Fibroblast of upper back skin (primary cell): ENCODE measurements around the gene PHF23.

ENCODE experiments used
- DNase-seq: peaks from one replicate; pipeline ENCODE4 v3.0.0-alpha.2; 2013

Gene PHF23

GRCh38 chr17:7219812-7220592 lies 19.3 kb downstream of the PHF23 start, which contains the start of the genes ACADVL and DLG4:
ACADVL (plus strand) TSS chr17:7219938; CDS start chr17:7219985, 47 bp downstream.
DLG4 (minus strand) TSS chr17:7219836.
- DNase-seq, result peak; percentile 87

- no peak for DNase-seq
Measured at GRCh38 chr17:7219229-7219811, 19.9 kb downstream of the PHF23 start.

DNA sequence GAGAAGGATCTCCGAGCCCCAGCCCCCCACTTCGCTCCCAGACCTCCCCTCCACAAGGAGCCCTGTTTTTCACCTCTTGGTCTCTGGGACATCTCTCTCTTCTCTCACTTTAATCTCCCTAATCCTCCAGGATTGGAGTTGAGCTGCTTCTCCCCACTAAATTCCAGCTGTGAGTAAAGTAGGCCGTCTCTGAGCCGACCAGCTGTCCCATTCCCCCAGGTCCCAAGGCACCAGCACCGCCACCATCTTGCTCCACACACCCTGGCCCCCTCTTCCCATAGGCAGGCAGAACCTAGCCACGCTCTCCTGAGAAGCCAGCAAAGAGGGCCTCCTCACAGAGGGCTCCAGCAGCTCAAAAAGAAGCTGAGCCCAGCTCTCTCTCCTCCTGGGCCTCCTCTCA lies 20.5 kb downstream of the PHF23 start:
- DNase-seq, result no peak

- no peak for DNase-seq
Measured at GRCh38 chr17:7218166-7218565, 21.1 kb downstream of the PHF23 start.

DNA sequence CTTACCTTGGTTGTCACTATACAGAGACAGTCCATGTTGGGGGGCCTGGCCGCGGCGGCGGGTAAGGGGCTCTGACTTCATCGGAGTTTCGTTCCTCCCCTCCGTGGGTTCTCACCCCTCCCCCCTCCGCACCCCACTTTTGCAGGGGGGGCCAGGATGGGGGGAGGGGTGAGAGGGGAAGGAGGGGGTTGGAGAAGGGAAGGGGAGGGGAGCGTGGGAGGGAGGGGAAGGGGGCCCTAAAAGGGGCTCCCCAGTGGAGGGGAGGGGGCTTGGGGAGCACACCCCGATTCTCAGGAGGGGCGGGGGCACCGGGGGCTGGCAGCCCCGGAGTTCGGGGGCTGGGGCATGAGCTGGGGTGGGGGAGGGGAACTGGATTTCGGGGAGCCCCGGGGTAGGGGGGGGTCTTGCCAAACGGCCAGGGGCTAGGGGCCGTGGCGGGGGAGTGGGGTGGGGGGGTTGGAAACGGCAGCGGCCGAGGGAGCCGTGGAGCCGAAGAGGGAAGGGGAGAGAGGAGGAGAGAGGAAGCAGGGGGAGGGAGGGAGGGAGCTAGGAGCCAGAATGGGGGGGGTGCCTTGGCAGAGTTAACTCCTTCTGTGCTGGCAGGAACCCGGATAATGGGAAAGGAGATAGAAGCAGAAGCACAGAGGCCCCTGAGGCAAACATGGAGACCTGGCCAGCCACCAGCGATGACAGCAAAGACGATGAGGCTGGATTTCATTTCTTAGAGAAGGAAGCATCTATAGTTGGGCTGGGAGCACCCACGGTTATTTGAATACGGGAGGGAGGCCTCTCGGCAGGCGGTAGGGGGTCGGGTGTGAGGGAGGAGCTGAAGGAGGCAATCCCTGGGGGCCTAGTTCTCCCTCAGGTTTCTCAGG lies 21.9 kb downstream of the PHF23 start:
- DNase-seq, result peak; percentile 83

DNA sequence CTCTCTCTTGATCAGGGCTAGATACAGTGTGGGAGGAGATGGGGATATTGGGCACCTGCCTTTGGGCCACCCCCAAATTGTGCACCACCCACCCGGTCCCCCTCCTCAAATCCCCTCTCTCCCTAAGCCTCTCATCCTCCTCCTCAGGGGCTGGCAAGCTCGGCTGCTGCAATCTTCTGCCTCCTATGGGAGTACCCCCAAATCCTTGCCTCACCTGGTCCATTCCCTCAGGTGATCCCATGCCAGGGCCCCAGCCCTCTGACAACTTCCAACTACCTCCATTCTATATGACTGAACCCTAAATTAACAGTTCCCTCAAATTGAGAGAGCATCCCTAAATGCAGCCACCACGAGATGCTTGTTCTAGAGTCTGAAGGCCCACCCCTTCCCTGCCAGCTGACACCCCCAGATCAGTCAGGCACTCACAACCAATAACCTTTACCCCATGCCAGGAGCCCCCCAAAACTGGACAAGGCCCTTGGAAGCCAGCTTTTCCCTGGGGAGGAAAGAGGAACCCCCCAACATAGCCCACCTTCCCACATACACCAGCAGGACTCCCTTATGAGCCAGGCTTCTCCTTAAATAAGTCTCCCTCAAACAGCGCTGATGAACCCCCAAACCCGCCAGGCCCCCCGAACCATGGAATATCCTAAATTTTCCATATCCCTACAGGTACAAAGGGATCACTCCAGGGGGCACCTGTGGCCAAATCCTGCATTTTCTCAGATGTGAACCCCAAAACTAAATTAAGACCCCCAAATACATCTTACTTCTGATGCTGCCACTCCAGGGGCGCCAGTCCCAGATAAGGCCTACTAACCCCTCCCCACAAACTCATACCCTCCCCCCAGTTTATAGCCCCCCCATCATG lies 22.8 kb downstream of the PHF23 start:
- DNase-seq, result no peak

DNA sequence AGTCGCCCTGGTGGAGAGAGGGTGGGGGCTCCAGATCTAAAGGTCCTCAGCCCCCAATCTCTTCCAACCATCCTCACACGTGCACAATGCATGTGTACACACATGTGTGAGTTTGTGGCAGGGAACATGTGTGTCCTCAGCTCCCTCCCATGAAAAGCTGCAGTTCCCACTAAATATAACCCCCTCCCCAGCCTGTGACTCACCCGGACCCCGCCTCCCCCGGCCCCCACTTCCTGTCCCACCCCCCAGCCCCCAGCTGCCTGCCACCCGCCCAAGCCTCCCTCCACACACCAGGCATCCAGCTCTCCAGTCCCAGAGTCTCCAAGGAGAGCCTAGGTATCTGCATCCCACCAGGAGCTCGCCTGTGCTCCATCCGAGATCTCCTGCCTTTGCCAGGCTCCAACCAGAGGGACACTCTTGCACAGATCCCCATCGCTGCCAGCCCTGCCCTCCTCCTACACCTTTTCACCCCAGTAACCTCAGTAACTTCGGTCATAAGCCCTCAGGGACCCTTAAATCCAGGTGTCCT lies 23.5 kb downstream of the PHF23 start:
- peak; percentile 37 for DNase-seq

DNA sequence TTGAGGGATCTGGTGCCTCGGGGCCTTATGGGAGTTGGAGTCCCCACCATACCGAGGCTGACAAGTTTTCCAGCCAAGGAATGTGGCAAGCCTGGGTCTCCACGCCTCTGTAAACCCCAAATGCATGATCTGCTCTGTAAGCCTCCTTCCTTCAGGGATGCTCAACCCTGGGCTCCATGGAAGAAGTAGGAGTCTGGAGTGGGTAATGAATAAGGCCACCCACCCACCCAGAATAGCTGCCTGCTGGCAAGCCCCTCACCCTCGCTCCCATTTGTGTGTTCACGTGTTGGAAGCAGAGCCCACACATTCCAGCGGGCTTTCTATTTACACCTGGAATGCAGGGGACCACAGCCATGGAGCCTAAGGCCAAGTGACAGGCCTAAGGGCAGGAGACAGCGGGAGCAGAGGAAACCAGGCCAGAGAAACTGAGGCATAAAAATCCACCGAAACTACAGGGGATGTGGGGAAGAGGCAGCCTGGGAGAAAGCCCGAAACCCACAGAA lies 24.1 kb downstream of the PHF23 start:
- DNase-seq, result no peak

- peak; percentile 97 for DNase-seq
Measured at GRCh38 chr17:7214300-7215135, 24.7 kb downstream of the PHF23 start.

DNA sequence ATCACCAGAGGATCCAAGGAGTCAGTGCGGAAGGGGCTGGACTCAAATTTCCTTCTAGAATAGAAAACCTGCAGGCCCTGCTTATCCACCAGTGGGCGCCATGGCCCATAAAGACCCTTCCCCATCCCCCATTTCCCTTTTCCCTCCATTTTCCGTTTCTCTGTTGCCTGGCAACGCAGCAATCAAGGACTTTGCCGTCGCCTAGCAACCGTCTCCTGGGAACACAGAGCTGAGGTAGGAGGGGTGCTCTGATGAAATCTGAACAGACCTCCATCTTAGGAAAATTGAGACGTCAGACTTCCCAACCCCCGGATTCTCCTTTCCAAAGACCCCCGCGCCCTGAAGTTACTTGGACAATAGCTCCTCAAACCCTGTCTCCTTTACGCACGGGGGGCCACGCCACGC lies 25.4 kb downstream of the PHF23 start:
- DNase-seq, result peak; percentile 77

DNA sequence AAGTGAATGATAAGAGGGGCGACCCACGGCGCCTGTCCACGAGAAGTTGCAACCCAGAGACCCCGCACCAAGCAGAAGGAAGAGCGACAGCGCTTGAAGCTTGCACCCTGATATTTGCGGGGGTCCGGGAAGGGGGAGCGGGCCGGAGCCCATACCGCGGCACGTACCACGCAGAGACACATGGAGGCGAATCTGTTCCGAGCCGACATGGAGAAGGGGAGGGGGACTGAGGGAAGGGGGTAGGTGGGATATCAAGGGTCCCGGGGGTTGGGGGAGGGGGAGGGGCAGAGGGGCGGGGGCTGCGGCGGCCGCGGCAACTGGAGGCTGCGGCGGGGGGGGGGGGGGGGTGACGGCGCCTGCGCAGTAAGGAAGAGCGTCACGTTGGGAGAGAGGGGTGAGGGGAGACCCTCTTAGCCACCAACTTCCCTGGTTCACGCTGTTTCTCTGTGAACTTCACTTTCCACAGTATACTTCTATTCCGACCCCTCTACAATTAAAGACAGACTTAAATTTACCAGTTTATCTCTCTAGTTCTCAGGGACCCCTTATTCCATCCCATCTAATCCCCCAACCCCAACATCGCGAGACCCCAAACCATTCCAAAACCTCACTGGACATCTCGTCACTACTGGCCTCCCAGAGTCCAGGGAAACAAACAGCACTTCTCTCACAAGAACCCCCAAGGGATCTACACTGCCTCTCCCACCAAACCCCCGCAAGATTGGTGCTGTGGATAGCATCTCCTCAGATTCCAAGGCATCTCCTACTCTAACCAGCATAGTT lies 27.6 kb downstream of the PHF23 start:
- DNase-seq, result no peak

GRCh38 chr17:7208754-7209460 lies 30.4 kb downstream of the PHF23 start:
- no peak for DNase-seq

GRCh38 chr17:7208027-7208571 lies 31.2 kb downstream of the PHF23 start:
- DNase-seq, result no peak

- DNase-seq, result no peak
Measured at GRCh38 chr17:7207120-7208001, 31.9 kb downstream of the PHF23 start.

GRCh38 chr17:7205561-7205960 lies 33.7 kb downstream of the PHF23 start:
- DNase-seq, result no peak

DNA sequence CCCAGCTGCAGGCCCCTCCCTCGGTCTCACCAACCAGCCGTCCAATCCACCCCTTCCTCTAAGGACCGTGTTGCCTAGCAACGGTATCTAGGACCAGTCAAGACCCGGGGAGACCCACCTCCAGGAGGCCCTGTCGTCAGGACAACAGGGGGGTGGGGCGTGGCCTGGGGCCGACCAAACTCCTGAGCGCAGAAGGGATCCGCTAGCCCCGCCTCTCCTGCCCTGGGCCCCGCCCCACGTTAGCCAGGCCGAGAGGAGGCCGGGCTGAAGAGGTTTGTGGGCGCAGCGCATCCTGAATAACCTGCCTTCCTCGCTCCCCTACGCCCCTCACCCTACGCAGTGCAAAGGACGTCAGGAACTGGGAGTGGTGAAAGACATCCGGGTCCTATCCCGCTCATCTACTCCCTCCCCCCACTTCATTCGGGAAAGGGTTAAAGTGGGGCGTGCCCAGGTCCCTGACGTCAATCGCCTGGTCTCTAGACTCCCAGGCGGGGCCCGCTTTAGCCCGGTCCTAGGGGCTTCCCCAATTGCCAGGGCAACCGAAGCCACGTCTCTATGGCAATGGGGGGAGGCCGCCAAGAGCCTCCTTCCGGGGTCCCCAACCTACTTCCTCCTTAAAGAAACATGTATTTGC lies 34.3 kb downstream of the PHF23 start:
- DNase-seq, result peak; percentile 84

GRCh38 chr17:7204336-7204735 lies 34.9 kb downstream of the PHF23 start:
- peak; percentile 38 for DNase-seq

- DNase-seq, result no peak
Measured at GRCh38 chr17:7203391-7203790, 35.9 kb downstream of the PHF23 start.
